NAMALWA (cell line): ENCODE data around the gene DDC.
A peak's percentile ranks its signal among the peaks of the same experiment; 100 is the strongest.

Experiments used
- DNase-seq: peaks from one replicate; pipeline ENCODE4 v3.0.0-alpha.2; 2015; ENCODE audit warnings: low spot score

Gene DDC

GRCh38 chr7:50454968-50455367 is 110.2 kb downstream of the DDC start:
- DNase-seq, result no peak

- no peak for DNase-seq
These were observed 114.6 kb downstream of the DDC start for GRCh38 chr7:50450590-50451032.

GRCh38 chr7:50449881-50450589 is 115.2 kb downstream of the DDC start, which contains the start of gene FIGNL1:
Gene FIGNL1 (minus strand): TSS chr7:50450350. CDS start chr7:50447287, 3,063 bp downstream.
- peak; percentile 88 for DNase-seq

- no peak for DNase-seq
These were observed 115.7 kb downstream of the DDC start for GRCh38 chr7:50449501-50449880.

- DNase-seq, result no peak
These were observed 116.4 kb downstream of the DDC start for GRCh38 chr7:50448823-50449222.

- DNase-seq, result no peak
These were observed 118.7 kb downstream of the DDC start for GRCh38 chr7:50446542-50446960.

GRCh38 chr7:50436133-50436806 is 128.9 kb downstream of the DDC start:
- DNase-seq, result no peak

- DNase-seq, result no peak
These were observed 133.4 kb downstream of the DDC start for GRCh38 chr7:50431722-50432305.

GRCh38 chr7:50431316-50431715 is 133.9 kb downstream of the DDC start:
- DNase-seq, result no peak

GRCh38 chr7:50428911-50429310 is 136.3 kb downstream of the DDC start:
- DNase-seq, result no peak

GRCh38 chr7:50427518-50427917 is 137.7 kb downstream of the DDC start:
- DNase-seq, result no peak

GRCh38 chr7:50426280-50427045 is 138.7 kb downstream of the DDC start:
- no peak for DNase-seq

GRCh38 chr7:50425318-50425717 is 139.9 kb downstream of the DDC start:
- DNase-seq, result no peak

- DNase-seq, result no peak
These were observed 141.3 kb downstream of the DDC start for GRCh38 chr7:50423860-50424259.

- DNase-seq, result no peak
These were observed 142.3 kb downstream of the DDC start for GRCh38 chr7:50422858-50423257.

GRCh38 chr7:50421043-50421442 is 144.2 kb downstream of the DDC start:
- DNase-seq, result no peak

GRCh38 chr7:50418526-50419290 is 146.5 kb downstream of the DDC start:
- DNase-seq, result no peak

GRCh38 chr7:50418086-50418515 is 147.1 kb downstream of the DDC start:
- DNase-seq, result peak; percentile 92

GRCh38 chr7:50416527-50417182 is 148.6 kb downstream of the DDC start:
- peak; percentile 89 for DNase-seq

- peak; percentile 39 for DNase-seq
These were observed 149.3 kb downstream of the DDC start for GRCh38 chr7:50415844-50416364.

- DNase-seq, result no peak
These were observed 151.6 kb downstream of the DDC start for GRCh38 chr7:50413561-50413960.
